Measurements from ENCODE around the gene ERFE. TPM values are rescaled to one million over a fixed set of nuclear protein-coding genes. Genes with fewer than 3 reads are reported as not detected.

The ERFE gene
- total and polyA plus RNA-seq, 2 of the 4 experiments (the other 2 are of a cell fraction): 1.3 to 3.5 TPM

DNA sequence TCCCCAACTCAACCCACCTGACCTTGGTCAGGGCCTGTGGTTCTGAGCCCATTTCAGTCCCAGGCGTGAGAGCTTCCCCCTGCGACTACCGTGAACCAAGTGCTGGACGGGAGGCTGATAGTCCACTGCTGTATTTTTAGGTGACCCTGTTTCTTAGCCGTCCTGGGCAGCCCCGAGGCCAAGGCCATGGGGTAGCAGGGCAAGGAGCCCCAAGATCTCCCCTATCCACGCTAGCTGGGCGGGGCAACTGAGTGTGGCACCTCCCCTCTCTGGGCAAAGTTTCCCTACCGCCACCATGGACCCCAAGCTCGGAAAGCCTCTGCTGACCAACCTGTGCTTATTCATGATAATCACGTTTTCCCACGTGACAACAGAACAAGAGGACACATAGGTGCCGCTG lies 20.9 kb upstream of the ERFE start:
- no peak overlapping the region for H3K9ac ChIP-seq (ENCODE audit: low read depth, low read length)
- intact Hi-C loops (cut with micrococcal nuclease): no loop called here
- H2BK120ac ChIP-seq (ENCODE audit: low read depth, low read length): peak overlapping the region; percentile 20; the same call in 1 of the 2 replicates
- 0 out of 2 replicates have a peak overlapping the region, but pooled peaks have one; percentile 26 for H4K5ac ChIP-seq (ENCODE audit: low read depth, low read length)
- ATAC-seq (ENCODE audit: low read depth): no peak
- in situ Hi-C loops (cut with MboI; ENCODE audit: low sequenced_read_pairs): no loop called here
- H2AK9ac ChIP-seq (replicated peaks; ENCODE audit: low read depth, low read length, poor library complexity): peak overlapping the region; percentile 84
- POLR2A ChIA-PET (ENCODE audit: unreplicated experiment): no interaction called here
- peak overlapping the region; percentile 23; the same call in 1 of the 2 replicates for H2BK20ac ChIP-seq (ENCODE audit: low read depth, low read length)
- no peak overlapping the region for H3K14ac ChIP-seq (replicated peaks; ENCODE audit: low read depth, low read length)
- no peak overlapping the region for H3K56ac ChIP-seq (ENCODE audit: extremely low read depth, insufficient read depth, low read length)
- H3K27ac ChIP-seq (ENCODE audit: insufficient read depth, low read length): no peak overlapping the region
- no peak overlapping the region for H3K23ac ChIP-seq (ENCODE audit: low read depth, low read length)
- TF ChIP-seq, protein P1, sequence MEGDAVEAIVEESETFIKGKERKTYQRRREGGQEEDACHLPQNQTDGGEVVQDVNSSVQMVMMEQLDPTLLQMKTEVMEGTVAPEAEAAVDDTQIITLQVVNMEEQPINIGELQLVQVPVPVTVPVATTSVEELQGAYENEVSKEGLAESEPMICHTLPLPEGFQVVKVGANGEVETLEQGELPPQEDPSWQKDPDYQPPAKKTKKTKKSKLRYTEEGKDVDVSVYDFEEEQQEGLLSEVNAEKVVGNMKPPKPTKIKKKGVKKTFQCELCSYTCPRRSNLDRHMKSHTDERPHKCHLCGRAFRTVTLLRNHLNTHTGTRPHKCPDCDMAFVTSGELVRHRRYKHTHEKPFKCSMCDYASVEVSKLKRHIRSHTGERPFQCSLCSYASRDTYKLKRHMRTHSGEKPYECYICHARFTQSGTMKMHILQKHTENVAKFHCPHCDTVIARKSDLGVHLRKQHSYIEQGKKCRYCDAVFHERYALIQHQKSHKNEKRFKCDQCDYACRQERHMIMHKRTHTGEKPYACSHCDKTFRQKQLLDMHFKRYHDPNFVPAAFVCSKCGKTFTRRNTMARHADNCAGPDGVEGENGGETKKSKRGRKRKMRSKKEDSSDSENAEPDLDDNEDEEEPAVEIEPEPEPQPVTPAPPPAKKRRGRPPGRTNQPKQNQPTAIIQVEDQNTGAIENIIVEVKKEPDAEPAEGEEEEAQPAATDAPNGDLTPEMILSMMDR (conservative IDR thresholded peaks at IDR 0.05; ENCODE audit: low read depth, low read length): no peak
- TF ChIP-seq MAFK (IDR thresholded peaks at IDR 0.05; ENCODE audit: low read depth, low read length): no peak
- TF ChIP-seq FOS (IDR thresholded peaks at IDR 0.05; ENCODE audit: low read depth, low read length): no peak
- no peak for TF ChIP-seq BHLHE40 (IDR thresholded peaks at IDR 0.05; ENCODE audit: low read depth, low read length)
- no peak for TF ChIP-seq RAD21 (IDR thresholded peaks at IDR 0.05; ENCODE audit: low read length)
- no peak for TF ChIP-seq RCOR1 (IDR thresholded peaks at IDR 0.05; ENCODE audit: insufficient replicate concordance, low read length)
- TF ChIP-seq, protein P2, sequence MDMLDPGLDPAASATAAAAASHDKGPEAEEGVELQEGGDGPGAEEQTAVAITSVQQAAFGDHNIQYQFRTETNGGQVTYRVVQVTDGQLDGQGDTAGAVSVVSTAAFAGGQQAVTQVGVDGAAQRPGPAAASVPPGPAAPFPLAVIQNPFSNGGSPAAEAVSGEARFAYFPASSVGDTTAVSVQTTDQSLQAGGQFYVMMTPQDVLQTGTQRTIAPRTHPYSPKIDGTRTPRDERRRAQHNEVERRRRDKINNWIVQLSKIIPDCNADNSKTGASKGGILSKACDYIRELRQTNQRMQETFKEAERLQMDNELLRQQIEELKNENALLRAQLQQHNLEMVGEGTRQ (IDR thresholded peaks at IDR 0.05; ENCODE audit: low read depth, low read length): no peak
- no peak for TF ChIP-seq MXI1 (IDR thresholded peaks at IDR 0.05; ENCODE audit: borderline replicate concordance, low read depth, low read length)
- TF ChIP-seq MAZ (IDR thresholded peaks at IDR 0.05; ENCODE audit: borderline replicate concordance, low read depth, low read length): no peak
- TF ChIP-seq RFX5 (IDR thresholded peaks at IDR 0.05; ENCODE audit: low read depth, low read length): no peak
- TF ChIP-seq, protein P3, sequence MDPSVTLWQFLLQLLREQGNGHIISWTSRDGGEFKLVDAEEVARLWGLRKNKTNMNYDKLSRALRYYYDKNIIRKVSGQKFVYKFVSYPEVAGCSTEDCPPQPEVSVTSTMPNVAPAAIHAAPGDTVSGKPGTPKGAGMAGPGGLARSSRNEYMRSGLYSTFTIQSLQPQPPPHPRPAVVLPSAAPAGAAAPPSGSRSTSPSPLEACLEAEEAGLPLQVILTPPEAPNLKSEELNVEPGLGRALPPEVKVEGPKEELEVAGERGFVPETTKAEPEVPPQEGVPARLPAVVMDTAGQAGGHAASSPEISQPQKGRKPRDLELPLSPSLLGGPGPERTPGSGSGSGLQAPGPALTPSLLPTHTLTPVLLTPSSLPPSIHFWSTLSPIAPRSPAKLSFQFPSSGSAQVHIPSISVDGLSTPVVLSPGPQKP (IDR thresholded peaks at IDR 0.05; ENCODE audit: borderline replicate concordance, low read depth, low read length): no peak
- no peak for TF ChIP-seq POLR2A (IDR thresholded peaks at IDR 0.05; ENCODE audit: low read depth, low read length)
- TF ChIP-seq SMC3 (IDR thresholded peaks at IDR 0.05; ENCODE audit: low read depth, low read length): no peak
- no peak for TF ChIP-seq CHD1 (IDR thresholded peaks at IDR 0.05; ENCODE audit: low read depth, low read length)
- no peak for TF ChIP-seq NFE2L2 (IDR thresholded peaks at IDR 0.05; ENCODE audit: low read depth, low read length)
- no peak for TF ChIP-seq CEBPB (IDR thresholded peaks at IDR 0.05; ENCODE audit: low read depth, low read length)
- no TSS peak for BruUV-seq (replicated peaks)
- no peak overlapping the region for H2BK5ac ChIP-seq (ENCODE audit: low read depth, low read length, poor library complexity, severe bottlenecking)
- CTCF ChIA-PET: no interaction called here
- no peaks in the 10 kb centered on the region for H4K20me1 ChIP-seq (ENCODE audit: insufficient read depth, low read length)
- H3K4me1 ChIP-seq (ENCODE audit: control insufficient read depth, insufficient read depth, low read length): peaks cover 12% of the 10 kb centered on the region
- 94% methylated on average over 10 of the region's 13 CpGs; no CpG with 5 or more reads in 1 of the 2 experiments for WGBS, 2 experiments (ENCODE audit: extremely low coverage in 2 of 2, insufficient read length in 1 of 2)
- peak overlapping the region; percentile 83 for H4K91ac ChIP-seq (ENCODE audit: insufficient read depth, low read depth, low read length)
- H2AFZ ChIP-seq (replicated peaks; ENCODE audit: low read length, poor library complexity): peak overlapping the region; percentile 56
- no peaks in the 10 kb centered on the region for H3K9me3 ChIP-seq (ENCODE audit: control insufficient read depth, insufficient read depth, low read length)
- H3K27me3 ChIP-seq (ENCODE audit: control insufficient read depth, insufficient read depth, low read length): no peaks in the 10 kb centered on the region
- peak overlapping the region; percentile 27; the same call in 1 of the 3 replicates for H2BK15ac ChIP-seq (ENCODE audit: low read depth, low read length)
- no peaks in the 10 kb centered on the region for H3K36me3 ChIP-seq (ENCODE audit: control insufficient read depth, insufficient read depth, low read length)
- no peaks in the 10 kb centered on the region for H3K79me1 ChIP-seq (ENCODE audit: low read depth in 1 of 2, low read length in 2 of 2)
- no peak overlapping the region for H3K4me2 ChIP-seq (ENCODE audit: low read depth, low read length)
- peak overlapping the region; percentile 39 for H2AK5ac ChIP-seq (ENCODE audit: low read depth, low read length)
- DNase-seq: no peak
- H3K4me3 ChIP-seq (ENCODE audit: insufficient read depth, low read depth, low read length): no peak overlapping the region
- peak overlapping the region; percentile 37 to 80; a peak in 2 of 4 replicates for H4K8ac ChIP-seq (ENCODE audit: low read depth in 2 of 2, low read length in 2 of 2)
- dilution Hi-C loops (cut with HindIII; ENCODE audit: low sequenced_read_pairs, unreplicated experiment): no loop called here
- H3K18ac ChIP-seq (ENCODE audit: low read depth, low read length): no peak overlapping the region
- H3K4ac ChIP-seq (ENCODE audit: low read depth, low read length): peak overlapping the region; percentile 77
- 0 out of 2 replicates have a peak, but pooled peaks cover 5% of the 10 kb centered on the region for H3K9me1 ChIP-seq (ENCODE audit: insufficient read depth, low read length)

All from IMR-90 (cell line).